H9 (cell line): ENCODE data around the gene TLDC2. TPM values are rescaled to one million over a fixed set of nuclear protein-coding genes. Genes with fewer than 3 reads are reported as not detected.

Experiments
- DNase-seq: peaks from one replicate; pipeline ENCODE4 v3.0.0-alpha.2; 2017
- H2AFZ ChIP-seq: one replicate; pipeline ENCODE4 v1.6.1; 2013; ENCODE audit warnings: mild to moderate bottlenecking, low read length, control low read depth, moderate library complexity
- H2AK5ac ChIP-seq: 2 replicates; pipeline ENCODE4 v1.6.1; 2013; ENCODE audit warnings: low read length, control low read depth, mixed read lengths; ENCODE audit not compliant: insufficient read length
- H2BK120ac ChIP-seq: one replicate; pipeline ENCODE4 v1.6.1; 2013; ENCODE audit warnings: low read depth, mild to moderate bottlenecking, low read length, control low read depth, inconsistent platforms; ENCODE audit not compliant: poor library complexity, severe bottlenecking
- H2BK12ac ChIP-seq: 2 replicates; pipeline ENCODE4 v1.6.1; 2013; ENCODE audit warnings: low read length, control low read depth, mixed read lengths, low read depth; ENCODE audit not compliant: insufficient read length
- H2BK15ac ChIP-seq: 2 replicates; pipeline ENCODE4 v1.6.1; 2013; ENCODE audit warnings: low read depth, low read length, control low read depth
- H2BK20ac ChIP-seq: one replicate; pipeline ENCODE4 v1.6.1; 2013; ENCODE audit warnings: low read depth, mild to moderate bottlenecking, low read length, control low read depth, inconsistent platforms; ENCODE audit not compliant: poor library complexity, severe bottlenecking
- H2BK5ac ChIP-seq: 2 replicates; pipeline ENCODE4 v1.6.1; 2013; ENCODE audit warnings: low read length, control low read depth, mixed read lengths; ENCODE audit not compliant: insufficient read length
- H3K14ac ChIP-seq: 2 replicates; pipeline ENCODE4 v1.6.1; 2013; ENCODE audit warnings: low read length, control low read depth; ENCODE audit not compliant: insufficient read depth
- H3K18ac ChIP-seq: 2 replicates; pipeline ENCODE4 v1.6.1; 2013; ENCODE audit warnings: low read depth, mild to moderate bottlenecking, mixed read lengths, low read length, control low read depth; ENCODE audit not compliant: insufficient read length
- H3K23ac ChIP-seq: 2 replicates; pipeline ENCODE4 v1.6.1; 2013; ENCODE audit warnings: low read length, control low read depth, mixed read lengths, low read depth; ENCODE audit not compliant: insufficient read length
- H3K23me2 ChIP-seq: 2 replicates; pipeline ENCODE4 v1.6.1; 2013; ENCODE audit warnings: low read depth, mild to moderate bottlenecking, mixed read lengths, low read length, control low read depth; ENCODE audit not compliant: insufficient read length, poor library complexity, severe bottlenecking
- H3K27ac ChIP-seq: 2 replicates; pipeline ENCODE4 v1.5.1; 2013; ENCODE audit warnings: low read length, control low read depth, mixed read lengths, low read depth; ENCODE audit not compliant: insufficient read length
- H3K27me3 ChIP-seq: 2 replicates; pipeline ENCODE4 v1.6.1; 2013; ENCODE audit warnings: low read length, control low read depth, inconsistent platforms; ENCODE audit not compliant: insufficient read depth
- H3K4ac ChIP-seq: 2 replicates; pipeline ENCODE4 v1.6.1; 2013; ENCODE audit warnings: low read depth, mild to moderate bottlenecking, control low read depth, inconsistent platforms, low read length, moderate library complexity
- H3K4me1 ChIP-seq: 2 replicates; pipeline ENCODE4 v1.6.1; 2013; ENCODE audit warnings: low read length, control low read depth, inconsistent platforms; ENCODE audit not compliant: insufficient read depth
- H3K4me2 ChIP-seq: 2 replicates; pipeline ENCODE4 v1.6.1; 2013; ENCODE audit warnings: low read length, control low read depth, mixed read lengths; ENCODE audit not compliant: insufficient read length, insufficient read depth
- H3K56ac ChIP-seq: 2 replicates; pipeline ENCODE4 v1.6.1; 2013; ENCODE audit warnings: low read depth, mild to moderate bottlenecking, mixed read lengths, low read length, control low read depth; ENCODE audit not compliant: insufficient read length
- H3K79me1 ChIP-seq: 2 replicates; pipeline ENCODE4 v1.6.1; 2013; ENCODE audit warnings: low read depth, mild to moderate bottlenecking, moderate library complexity, low read length, control low read depth, inconsistent platforms; ENCODE audit not compliant: insufficient read depth, poor library complexity, severe bottlenecking
- H3K79me2 ChIP-seq: 2 replicates; pipeline ENCODE4 v1.6.1; 2013; ENCODE audit warnings: low read length, control low read depth, inconsistent platforms; ENCODE audit not compliant: insufficient read depth
- H3K9ac ChIP-seq: 2 replicates; pipeline ENCODE4 v1.6.1; 2013; ENCODE audit warnings: low read length, control low read depth, mixed read lengths; ENCODE audit not compliant: insufficient read length; ENCODE audit errors: extremely low read depth
- H3K9me3 ChIP-seq: one replicate; pipeline ENCODE4 v1.6.1; 2013; ENCODE audit warnings: low read depth, low read length, inconsistent platforms; ENCODE audit not compliant: control insufficient read depth
- H3T11ph ChIP-seq: one replicate; pipeline ENCODE4 v1.6.1; 2013; ENCODE audit warnings: mild to moderate bottlenecking, low read length, control low read depth, inconsistent platforms
- H4K20me1 ChIP-seq: one replicate; pipeline ENCODE4 v1.6.1; 2013; ENCODE audit not compliant: control insufficient read depth, insufficient read length, insufficient read depth
- H4K5ac ChIP-seq: 2 replicates; pipeline ENCODE4 v1.6.1; 2013; ENCODE audit warnings: low read depth, mild to moderate bottlenecking, mixed read lengths, low read length, control low read depth; ENCODE audit not compliant: insufficient read length
- H4K8ac ChIP-seq: replicated peaks from 2 replicates; pipeline ENCODE4 v1.6.1; 2013; ENCODE audit warnings: low read length, control low read depth, mixed read lengths, low read depth; ENCODE audit not compliant: insufficient read length
- H4K91ac ChIP-seq: 2 replicates; pipeline ENCODE4 v1.6.1; 2013; ENCODE audit warnings: low read depth, mild to moderate bottlenecking, moderate library complexity, mixed read lengths, low read length, control low read depth; ENCODE audit not compliant: insufficient read length
- H3K27ac Mint-ChIP-seq, 3 experiments: 2 replicates in 2 of 3; 3 replicates in 1 of 3; pipeline ENCODE4 v1.8.0; 2020 to 2021; ENCODE audit warnings: mixed read lengths in 3 of 3, mild to moderate bottlenecking in 1 of 3, moderate library complexity in 1 of 3
- H3K27me3 Mint-ChIP-seq: 2 replicates; pipeline ENCODE4 v1.8.0; 2021; ENCODE audit warnings: low read depth, mild to moderate bottlenecking, moderate library complexity, mixed read lengths
- H3K36me3 Mint-ChIP-seq, 3 experiments: 2 replicates in 2 of 3; 3 replicates in 1 of 3; pipeline ENCODE4 v1.8.0; 2020 to 2021; ENCODE audit warnings: low read depth in 3 of 3, mixed read lengths in 3 of 3; ENCODE audit not compliant: insufficient read depth in 1 of 3
- H3K4me1 Mint-ChIP-seq, 2 experiments: 2 replicates each; pipeline ENCODE4 v1.8.0; 2020; ENCODE audit warnings: mixed read lengths in 2 of 2
- H3K4me3 Mint-ChIP-seq, 2 experiments: 2 replicates in 1 of 2; 3 replicates in 1 of 2; pipeline ENCODE4 v1.8.0; 2020 to 2021; ENCODE audit warnings: mild to moderate bottlenecking in 2 of 2, mixed read lengths in 2 of 2, moderate library complexity in 1 of 2
- H3K9me3 Mint-ChIP-seq, 2 experiments: 2 replicates in 1 of 2; 3 replicates in 1 of 2; pipeline ENCODE4 v1.8.0; 2020; ENCODE audit warnings: mild to moderate bottlenecking in 2 of 2, mixed read lengths in 2 of 2, moderate library complexity in 1 of 2
- WGBS: extraction: QIAGEN DNeasy Blood & Tissue Kit; methylation state at CpG from one replicate; pipeline ENCODE4 v1.1.7; 2013; ENCODE audit warnings: missing lambda C conversion rate, low lambda C conversion rate, mixed read lengths; ENCODE audit not compliant: insufficient read length; ENCODE audit errors: extremely low coverage; 5-methylcytosine and 5-hydroxymethylcytosine counted together
- total RNA-seq: library from RNA; stranded (reverse); gene quantifications from 2 replicates; pipeline ENCODE4 v1.2.1, GENCODE V29; 2021
- TF ChIP-seq, protein P1 (sequence below): fragments of 200-600 bp; sonication (generic); conservative IDR thresholded peaks from 3 replicates; pipeline ENCODE4 v1.8.0; 2021; ENCODE audit warnings: antibody characterized with exemption, mild to moderate bottlenecking

TLDC2 gene
- total RNA-seq, 1 experiment from 2014 or later, result 0.11 TPM

DNA sequence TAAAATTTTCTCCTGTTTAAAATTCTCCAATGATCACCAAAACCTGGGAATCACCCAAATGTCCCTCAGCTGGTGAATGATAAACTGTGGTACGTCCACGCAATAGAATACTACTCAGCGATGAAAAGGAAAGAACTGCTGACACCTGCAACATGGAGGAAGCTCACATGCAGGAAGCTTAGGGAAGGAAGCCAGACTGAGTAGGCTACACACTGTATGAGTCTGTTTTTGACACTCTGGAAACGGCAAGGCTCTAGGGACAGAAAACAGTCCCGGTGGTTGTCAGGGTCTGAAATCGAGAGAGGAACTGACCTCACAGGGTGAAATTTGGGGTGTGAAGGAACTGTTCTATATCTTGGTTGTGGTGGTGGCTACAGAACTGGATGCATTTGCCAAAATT, 25.2 kb upstream of the TLDC2 start:
- H3K9me3 ChIP-seq, result no peaks in the 10 kb centered on the region
- peaks cover 11 to 14% (median 13%) of the 10 kb centered on the region in 3 experiments for H3K36me3 Mint-ChIP-seq
- no peaks in the 10 kb centered on the region for H3K23me2 ChIP-seq
- TF ChIP-seq, protein P1, sequence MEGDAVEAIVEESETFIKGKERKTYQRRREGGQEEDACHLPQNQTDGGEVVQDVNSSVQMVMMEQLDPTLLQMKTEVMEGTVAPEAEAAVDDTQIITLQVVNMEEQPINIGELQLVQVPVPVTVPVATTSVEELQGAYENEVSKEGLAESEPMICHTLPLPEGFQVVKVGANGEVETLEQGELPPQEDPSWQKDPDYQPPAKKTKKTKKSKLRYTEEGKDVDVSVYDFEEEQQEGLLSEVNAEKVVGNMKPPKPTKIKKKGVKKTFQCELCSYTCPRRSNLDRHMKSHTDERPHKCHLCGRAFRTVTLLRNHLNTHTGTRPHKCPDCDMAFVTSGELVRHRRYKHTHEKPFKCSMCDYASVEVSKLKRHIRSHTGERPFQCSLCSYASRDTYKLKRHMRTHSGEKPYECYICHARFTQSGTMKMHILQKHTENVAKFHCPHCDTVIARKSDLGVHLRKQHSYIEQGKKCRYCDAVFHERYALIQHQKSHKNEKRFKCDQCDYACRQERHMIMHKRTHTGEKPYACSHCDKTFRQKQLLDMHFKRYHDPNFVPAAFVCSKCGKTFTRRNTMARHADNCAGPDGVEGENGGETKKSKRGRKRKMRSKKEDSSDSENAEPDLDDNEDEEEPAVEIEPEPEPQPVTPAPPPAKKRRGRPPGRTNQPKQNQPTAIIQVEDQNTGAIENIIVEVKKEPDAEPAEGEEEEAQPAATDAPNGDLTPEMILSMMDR, result no peak
- no peak overlapping the region for H3K27ac ChIP-seq
- no peak overlapping the region for H2BK12ac ChIP-seq
- no peak overlapping the region for H3K27ac Mint-ChIP-seq
- H3K27me3 Mint-ChIP-seq, result no peaks in the 10 kb centered on the region
- H3K4me1 ChIP-seq, result no peaks in the 10 kb centered on the region
- DNase-seq, result no peak
- no peak overlapping the region for H3T11ph ChIP-seq
- no peak overlapping the region for H2AFZ ChIP-seq
- no peak overlapping the region for H2BK120ac ChIP-seq
- peaks cover 23 to 26% of the 10 kb centered on the region in 2 experiments for H3K4me1 Mint-ChIP-seq
- no peak overlapping the region for H4K8ac ChIP-seq
- no peak overlapping the region for H3K23ac ChIP-seq
- H3K79me2 ChIP-seq, result no peaks in the 10 kb centered on the region
- H2AK5ac ChIP-seq, result no peak overlapping the region
- H4K5ac ChIP-seq, result no peak overlapping the region
- H3K4me2 ChIP-seq, result no peak overlapping the region
- no peak overlapping the region for H3K56ac ChIP-seq
- no peaks in the 10 kb centered on the region for H3K27me3 ChIP-seq
- no peak overlapping the region for H3K4me3 Mint-ChIP-seq
- no peak overlapping the region for H3K9ac ChIP-seq
- no peak overlapping the region for H2BK15ac ChIP-seq
- H3K79me1 ChIP-seq, result no peaks in the 10 kb centered on the region
- no peak overlapping the region for H2BK5ac ChIP-seq
- no peaks in the 10 kb centered on the region for H4K20me1 ChIP-seq
- no peak overlapping the region for H3K14ac ChIP-seq
- H3K9me3 Mint-ChIP-seq, result peaks cover 9 to 12% of the 10 kb centered on the region in 2 experiments
- H3K4ac ChIP-seq, result no peak overlapping the region
- no CpG with 5 or more reads among the region's 6 CpGs for WGBS
- H4K91ac ChIP-seq, result no peak overlapping the region
- no peak overlapping the region for H2BK20ac ChIP-seq
- H3K18ac ChIP-seq, result no peak overlapping the region
